ENCODE data around the gene DNAJC18. TPM values are rescaled to one million over a fixed set of nuclear protein-coding genes. Genes with fewer than 3 reads are reported as not detected.

Gene DNAJC18
- total and polyA plus RNA-seq, 9 donors: 15.3 to 29.9 (median 20.2) TPM

GRCh38 chr5:139394654-139395566 is 44.4 kb downstream of the DNAJC18 start, which contains the start of gene PROB1:
PROB1 (minus strand) TSS chr5:139395104; CDS start chr5:139395081, 23 bp downstream.
- Histone ChIP-seq H3K9me3 (replicated peaks; ENCODE audit: control insufficient read depth, low read depth, low read length) (no peaks in the 10 kb centered on the region), H3K36me3 (ENCODE audit: control insufficient read depth, insufficient read depth, low read length) (peaks cover 15% of the 10 kb centered on the region), H3K4me1 (ENCODE audit: control insufficient read depth, insufficient read depth, low read length) (peaks cover 57% of the 10 kb centered on the region), H3K27me3 (ENCODE audit: control insufficient read depth, insufficient read depth, low read length) (peaks cover 39% of the 10 kb centered on the region), H3K4me3 (ENCODE audit: low read length) (peak within 1 kb of the TSS; percentile 66), H3K27ac (ENCODE audit: low read length) (peak within 1 kb of the TSS; percentile 91)
- 7% methylated on average over 72 of the region's 76 CpGs for WGBS (ENCODE audit: insufficient coverage)
- DNase-seq: peak; percentile 72

- Histone ChIP-seq H3K4me1 (ENCODE audit: control insufficient read depth, insufficient read depth, low read length) (peaks cover 57% of the 10 kb centered on the region), H3K27me3 (ENCODE audit: control insufficient read depth, insufficient read depth, low read length) (peaks cover 39% of the 10 kb centered on the region), H3K4me3 (ENCODE audit: low read length) (peak overlapping the region; percentile 66), H3K27ac (ENCODE audit: low read length) (peak overlapping the region; percentile 87), H3K36me3 (ENCODE audit: control insufficient read depth, insufficient read depth, low read length) (peaks cover 15% of the 10 kb centered on the region), H3K9me3 (replicated peaks; ENCODE audit: control insufficient read depth, low read depth, low read length) (no peaks in the 10 kb centered on the region)
- WGBS (ENCODE audit: insufficient coverage): under 1% methylated on average over 61 of the region's 62 CpGs
- DNase-seq: peak; percentile 52
Observed at GRCh38 chr5:139394123-139394653, 45.1 kb downstream of the DNAJC18 start.

GRCh38 chr5:139393497-139394122 is 45.7 kb downstream of the DNAJC18 start:
- H3K27me3 ChIP-seq (ENCODE audit: control insufficient read depth, insufficient read depth, low read length): peaks cover 39% of the 10 kb centered on the region
- H3K9me3 ChIP-seq (replicated peaks; ENCODE audit: control insufficient read depth, low read depth, low read length): no peaks in the 10 kb centered on the region
- peaks cover 60% of the 10 kb centered on the region for H3K4me1 ChIP-seq (ENCODE audit: control insufficient read depth, insufficient read depth, low read length)
- peak overlapping the region; percentile 47 for H3K27ac ChIP-seq (ENCODE audit: low read length)
- peaks cover 15% of the 10 kb centered on the region for H3K36me3 ChIP-seq (ENCODE audit: control insufficient read depth, insufficient read depth, low read length)
- H3K4me3 ChIP-seq (ENCODE audit: low read length): peak overlapping the region; percentile 66
- no peak for DNase-seq
- 4% methylated on average over 40 of the region's 49 CpGs for WGBS (ENCODE audit: insufficient coverage)

- Histone ChIP-seq H3K27ac (ENCODE audit: low read length) (peak overlapping the region; percentile 47), H3K4me1 (ENCODE audit: control insufficient read depth, insufficient read depth, low read length) (peaks cover 67% of the 10 kb centered on the region)
- DNase-seq: peak; percentile 57
Observed at GRCh38 chr5:139392678-139393496, 46.4 kb downstream of the DNAJC18 start.

GRCh38 chr5:139392324-139392677 is 47.0 kb downstream of the DNAJC18 start:
- Histone ChIP-seq H3K4me3 (ENCODE audit: low read length) (peak overlapping the region; percentile 66), H3K4me1 (ENCODE audit: control insufficient read depth, insufficient read depth, low read length) (peaks cover 67% of the 10 kb centered on the region), H3K27me3 (ENCODE audit: control insufficient read depth, insufficient read depth, low read length) (peaks cover 39% of the 10 kb centered on the region), H3K9me3 (replicated peaks; ENCODE audit: control insufficient read depth, low read depth, low read length) (no peaks in the 10 kb centered on the region), H3K27ac (ENCODE audit: low read length) (no peak overlapping the region), H3K36me3 (ENCODE audit: control insufficient read depth, insufficient read depth, low read length) (peaks cover 15% of the 10 kb centered on the region)
- WGBS (ENCODE audit: insufficient coverage): 3% methylated on average over 35 of the region's 36 CpGs
- DNase-seq: no peak

More at GRCh38 chr5:139392678-139393496, 46.4 kb downstream of the DNAJC18 start:
- no peaks in the 10 kb centered on the region for H3K9me3 ChIP-seq (replicated peaks; ENCODE audit: control insufficient read depth, low read depth, low read length)
- WGBS (ENCODE audit: insufficient coverage): 1% methylated on average over 71 of the region's 77 CpGs
- peaks cover 39% of the 10 kb centered on the region for H3K27me3 ChIP-seq (ENCODE audit: control insufficient read depth, insufficient read depth, low read length)
- peak overlapping the region; percentile 66 for H3K4me3 ChIP-seq (ENCODE audit: low read length)
- peaks cover 15% of the 10 kb centered on the region for H3K36me3 ChIP-seq (ENCODE audit: control insufficient read depth, insufficient read depth, low read length)

GRCh38 chr5:139391570-139392323 is 47.6 kb downstream of the DNAJC18 start:
- peak overlapping the region; percentile 1 for H3K27ac ChIP-seq (ENCODE audit: low read length)
- 34% methylated on average over 27 of the region's 33 CpGs for WGBS (ENCODE audit: insufficient coverage)
- H3K9me3 ChIP-seq (replicated peaks; ENCODE audit: control insufficient read depth, low read depth, low read length): no peaks in the 10 kb centered on the region
- H3K4me3 ChIP-seq (ENCODE audit: low read length): peak overlapping the region; percentile 66
- peaks cover 15% of the 10 kb centered on the region for H3K36me3 ChIP-seq (ENCODE audit: control insufficient read depth, insufficient read depth, low read length)
- no peak for DNase-seq
- peaks cover 62% of the 10 kb centered on the region for H3K4me1 ChIP-seq (ENCODE audit: control insufficient read depth, insufficient read depth, low read length)
- peaks cover 39% of the 10 kb centered on the region for H3K27me3 ChIP-seq (ENCODE audit: control insufficient read depth, insufficient read depth, low read length)

- DNase-seq: no peak
- peak overlapping the region; percentile 66 for H3K4me3 ChIP-seq (ENCODE audit: low read length)
- no peak overlapping the region for H3K27ac ChIP-seq (ENCODE audit: low read length)
- 78% methylated on average over 8 of the region's 10 CpGs for WGBS (ENCODE audit: insufficient coverage)
- H3K36me3 ChIP-seq (ENCODE audit: control insufficient read depth, insufficient read depth, low read length): peaks cover 15% of the 10 kb centered on the region
- H3K4me1 ChIP-seq (ENCODE audit: control insufficient read depth, insufficient read depth, low read length): peaks cover 53% of the 10 kb centered on the region
- peaks cover 36% of the 10 kb centered on the region for H3K27me3 ChIP-seq (ENCODE audit: control insufficient read depth, insufficient read depth, low read length)
- no peaks in the 10 kb centered on the region for H3K9me3 ChIP-seq (replicated peaks; ENCODE audit: control insufficient read depth, low read depth, low read length)
Observed at GRCh38 chr5:139390639-139391569, 48.4 kb downstream of the DNAJC18 start.

- H3K27ac ChIP-seq (ENCODE audit: low read length): no peak within 1 kb of the TSS
- H3K9me3 ChIP-seq (replicated peaks; ENCODE audit: control insufficient read depth, low read depth, low read length): no peaks in the 10 kb centered on the region
- no peak within 1 kb of the TSS for H3K4me3 ChIP-seq (ENCODE audit: low read length)
- peaks cover 30% of the 10 kb centered on the region for H3K27me3 ChIP-seq (ENCODE audit: control insufficient read depth, insufficient read depth, low read length)
- 90% methylated on average over 7 of the region's 11 CpGs for WGBS (ENCODE audit: insufficient coverage)
- peaks cover 44% of the 10 kb centered on the region for H3K4me1 ChIP-seq (ENCODE audit: control insufficient read depth, insufficient read depth, low read length)
- no peak for DNase-seq
- peaks cover 15% of the 10 kb centered on the region for H3K36me3 ChIP-seq (ENCODE audit: control insufficient read depth, insufficient read depth, low read length)
Observed at GRCh38 chr5:139389701-139390638, 49.4 kb downstream of the DNAJC18 start, which contains the start of gene MZB1. MZB1 (minus strand) TSS chr5:139389913; CDS start chr5:139389856, 57 bp downstream.

Measured in muscle of leg (tissue), 11 donors.